GM12878 (cell line): ENCODE data around the gene CCDC97. TPM values are rescaled to one million over a fixed set of nuclear protein-coding genes. Genes with fewer than 3 reads are reported as not detected.

Experiments used
- ATAC-seq: fragments of 200-7000 bp; cut with Tn5 transposase; 3 replicates; pipeline ENCODE4 v1.9.1; 2020; ENCODE audit warnings: mild to moderate bottlenecking, moderate library complexity
- BruUV-seq: library from RNA; stranded (reverse); fragments of 400-500 nt; replicated peaks from 2 replicates; lab custom pipeline; 2021; lab: Mats Ljungman, UMichigan
- CTCF ChIA-PET: fragments of 300-600 bp; sonication (Branson Sonifier 250); formaldehyde crosslinking; extraction: SDS; loops from one replicate; lab custom pipeline; 2021; ENCODE audit warnings: inconsistent platforms; lab: Yijun Ruan, JAX
- POLR2A ChIA-PET: fragments of 350-600 bp; formaldehyde crosslinking; extraction: SDS; loops from one replicate; lab custom pipeline; 2021; ENCODE audit warnings: inconsistent platforms; lab: Charles Lee
- RAD21 ChIA-PET: fragments of 300-600 bp; sonication (Branson Sonifier 250); formaldehyde crosslinking; loops from one replicate; lab custom pipeline; 2023; ENCODE audit warnings: antibody characterized with exemption; ENCODE audit not compliant: unreplicated experiment; lab: Charles Lee
- SMC1A ChIA-PET: fragments of 300-600 bp; sonication (Branson Sonifier 250); formaldehyde crosslinking; loops from one replicate; lab custom pipeline; 2023; ENCODE audit not compliant: unreplicated experiment, uncharacterized antibody; lab: Charles Lee
- DNase-seq: peaks from one replicate; pipeline ENCODE4 v3.0.0-alpha.2; 2011; ENCODE audit warnings: low read depth, low spot score
- FAIRE-seq: peaks from 3 replicates; lab custom pipeline; 2011; peaks lifted over from hg19 to GRCh38; lab: Jason Lieb, UNC
- H2AFZ ChIP-seq: 2 replicates; pipeline ENCODE4 v1.6.0; 2011; ENCODE audit warnings: low read depth, low read length, control low read depth; ENCODE audit not compliant: control insufficient read depth
- H3K27ac ChIP-seq: 2 replicates; pipeline ENCODE4 v1.5.1; 2011; ENCODE audit warnings: control low read depth; ENCODE audit not compliant: control insufficient read depth, insufficient read depth
- H3K27me3 ChIP-seq, 2 experiments: replicated peaks in 1 of 2; 2 replicates each; pipeline versions ENCODE4 v1.6.0 to v1.6.1; 2011; ENCODE audit warnings: low read length in 1 of 2; ENCODE audit not compliant: control insufficient read depth in 2 of 2, insufficient read depth in 2 of 2
- H3K36me3 ChIP-seq, 2 experiments: 2 replicates each; pipeline ENCODE4 v1.5.1; 2011; ENCODE audit warnings: low read length in 1 of 2; ENCODE audit not compliant: control insufficient read depth in 2 of 2, insufficient read depth in 2 of 2
- H3K4me1 ChIP-seq: 2 replicates; pipeline ENCODE4 v1.6.1; 2011; ENCODE audit warnings: mild to moderate bottlenecking, low read length, moderate library complexity, mixed read lengths; ENCODE audit not compliant: control insufficient read depth, insufficient read depth
- H3K4me2 ChIP-seq: 2 replicates; pipeline ENCODE4 v1.6.0; 2011; ENCODE audit warnings: control low read depth; ENCODE audit not compliant: control insufficient read depth, insufficient read depth
- H3K4me3 ChIP-seq: fragments of 200-600 bp; sonication (generic); 2 replicates; pipeline ENCODE4 v1.5.1; 2016
- H3K79me2 ChIP-seq: 2 replicates; pipeline ENCODE4 v1.6.0; 2011; ENCODE audit warnings: low read length; ENCODE audit not compliant: control insufficient read depth, insufficient read depth
- H3K9ac ChIP-seq: 2 replicates; pipeline ENCODE4 v1.8.0; 2011; ENCODE audit warnings: low read length, control low read depth, mixed read lengths; ENCODE audit not compliant: control insufficient read depth, insufficient read depth
- H3K9me3 ChIP-seq: replicated peaks from 3 replicates; pipeline ENCODE4 v1.5.1; 2011; ENCODE audit warnings: mild to moderate bottlenecking, low read length; ENCODE audit not compliant: control insufficient read depth, insufficient read depth
- H4K20me1 ChIP-seq: 2 replicates; pipeline ENCODE4 v1.6.0; 2011; ENCODE audit not compliant: control insufficient read depth, insufficient read depth
- CHD2 ChIP-seq: IDR thresholded peaks from 2 replicates; pipeline ENCODE4 v1.6.1; 2011; ENCODE audit warnings: low read depth, low read length, improper control_type of control experiment, borderline replicate concordance
- ESRRA ChIP-seq: IDR thresholded peaks from 2 replicates; pipeline ENCODE4 v1.6.1; 2012; ENCODE audit warnings: mild to moderate bottlenecking, low read length, improper control_type of control experiment
- MLLT1 ChIP-seq: fragments of 450-650 bp; IDR thresholded peaks from 2 replicates; pipeline ENCODE4 v1.6.1; 2016; ENCODE audit warnings: mild to moderate bottlenecking
- NRF1 ChIP-seq: conservative IDR thresholded peaks from 2 replicates; pipeline ENCODE4 v1.6.1; 2011; ENCODE audit warnings: mild to moderate bottlenecking, low read depth, low read length, improper control_type of control experiment
- POLR2A ChIP-seq: IDR thresholded peaks from 2 replicates; pipeline ENCODE4 v1.6.1; 2011; ENCODE audit warnings: low read depth, mild to moderate bottlenecking, low read length
- RELA ChIP-seq: fragments of 450-650 bp; IDR thresholded peaks from 2 replicates; pipeline ENCODE4 v1.8.0; 2014; ENCODE audit warnings: borderline replicate concordance; ENCODE audit not compliant: partially characterized antibody
- WGBS: methylation state at CpG from one replicate; pipeline ENCODE4 v1.1.6; 2016; ENCODE audit warnings: low lambda C conversion rate; ENCODE audit not compliant: insufficient replicate concordance, insufficient coverage; ENCODE audit errors: missing lambda C conversion rate; 5-methylcytosine and 5-hydroxymethylcytosine counted together
- in situ Hi-C: fragments of 300-500 bp; cut with MboI; formaldehyde crosslinking; loops from 9 replicates; pipeline ENCODE4 v1.14.3; 2018; ENCODE audit warnings: mixed read lengths
- intact Hi-C: fragments of 100-400 bp; cut with micrococcal nuclease; formaldehyde crosslinking; loops from one replicate; pipeline ENCODE4 v1.14.2; 2022; ENCODE audit not compliant: unreplicated experiment
- polyA plus RNA-seq, 11 experiments: library from polyadenylated mRNA; depleted of rRNA in 4 of 11; unstranded in 6 of 11; stranded (reverse) in 5 of 11; fragments of >200 nt; fragmentation: Nextera tagmentation in 4 of 11; fragmentation: Illumina TruSeq in 1 of 11; extraction: Ambion mirVana in 4 of 11; extraction: Trizol in 1 of 11; gene quantifications; 1 replicate in 1 of 11; 2 replicates in 10 of 11; pipeline versions ENCODE4 v1.2.1 to v1.2.3, GENCODE V29; 2011 to 2016; ENCODE audit warnings: inconsistent platforms in 2 of 11, missing spikeins in 2 of 11, low read depth in 1 of 11
- total RNA-seq, 4 experiments: library from RNA; depleted of rRNA in 3 of 4; stranded (reverse); fragments of >200 nt in 3 of 4; fragmentation: Illumina TruSeq in 1 of 4; extraction: Trizol in 1 of 4; gene quantifications; 2 replicates each; pipeline versions ENCODE4 v1.2.1 to v1.2.3, GENCODE V29; 2013 to 2021

Gene CCDC97
- total and polyA plus RNA-seq, 10 of the 15 experiments (the other 5 are each of a cell fraction or from before 2014, with no cell fraction given) = 1.8 to 34.1 (median 18.8) TPM

- TF ChIP-seq CHD2 (no peak), ESRRA (no peak), MLLT1 (no peak), NRF1 (no peak)
These were observed 566 bp upstream of the CCDC97 start (continued) for GRCh38 chr19:41309180-41310032.

GRCh38 chr19:41311072-41311471, 1.1 kb downstream of the CCDC97 start:
- Histone ChIP-seq H4K20me1 (no peaks in the 10 kb centered on the region), H3K9me3 (no peaks in the 10 kb centered on the region), H3K9ac (peak overlapping the region; percentile 99), H3K79me2 (peaks cover 35% of the 10 kb centered on the region), H3K4me2 (peak overlapping the region; percentile 88), H3K27me3 (no peaks in the 10 kb centered on the region), H3K27ac (peak overlapping the region; percentile 97), H2AFZ (no peak overlapping the region), H3K4me3 (peak overlapping the region; percentile 98), H3K36me3 (peaks cover 9 to 12% of the 10 kb centered on the region in 2 experiments), H3K4me1 (peaks cover 33% of the 10 kb centered on the region)
- 28% methylated on average over 5 of the region's 5 CpGs for WGBS
- in situ Hi-C loops = loop anchor here (5.0 kb wide), 1 partner anchor 109 kb away; no protein-coding TSS in a partner anchor
- DNase-seq (no peak), ATAC-seq (no peak), FAIRE-seq (no peak)
- ChIA-PET CTCF (interaction anchor here (7.2 kb wide), 1 partner anchor 47 kb away, joined by 84 read pairs; the partner anchor contains the start of gene HNRNPUL1), SMC1A (interaction anchor here (0.7 to 2.0 kb wide), 3 partner anchors 10 to 41 kb away, joined by 3 to 5 read pairs (median 4); no protein-coding TSS in a partner anchor), RAD21 (interaction anchor here (0.9 to 4.8 kb wide), 2 partner anchors 47 to 238 kb away, joined by 3 to 42 read pairs; partner anchors contain the start of gene HNRNPUL1), POLR2A (no interaction called here)
- intact Hi-C loops = loop anchor here (5.0 kb wide), 1 partner anchor 41 kb away; the partner anchor contains the start of gene TGFB1
- no TSS peak for BruUV-seq
- TF ChIP-seq RELA = no peak
- TF ChIP-seq POLR2A = no peak
